Prostate gland (tissue), 2 donors: ENCODE measurements around the gene NBPF3. TPM values are rescaled to one million over a fixed set of nuclear protein-coding genes. Genes with fewer than 3 reads are reported as not detected.

ENCODE experiments used
- DNase-seq: peaks from one replicate; pipeline ENCODE4 v3.0.0-alpha.2; 2019; ENCODE audit warnings: low spot score
- H3K27ac ChIP-seq, 2 donors: fragments of 200-600 bp; sonication (generic); 2 replicates each; pipeline ENCODE4 v1.5.1; 2017 to 2019
- H3K27me3 ChIP-seq: fragments of 200-600 bp; sonication (generic); replicated peaks from 2 replicates; pipeline ENCODE4 v1.5.1; 2019; ENCODE audit not compliant: insufficient read depth
- H3K36me3 ChIP-seq, 2 donors: fragments of 200-600 bp; sonication (generic); 1 replicate in 1 of 2; 2 replicates in 1 of 2; pipeline versions ENCODE4 v1.5.1 to v1.8.1; 2017 to 2019
- H3K4me1 ChIP-seq: fragments of 200-600 bp; sonication (generic); replicated peaks from 2 replicates; pipeline ENCODE4 v1.5.1; 2019
- H3K4me3 ChIP-seq, 2 donors: fragments of 200-600 bp; sonication (generic); 2 replicates each; pipeline ENCODE4 v1.5.1; 2017 to 2019
- H3K9me3 ChIP-seq: fragments of 200-600 bp; sonication (generic); 2 replicates; pipeline ENCODE4 v1.5.1; 2017
- CTCF ChIP-seq, 4 experiments: fragments of 200-600 bp in 2 of 4; fragments of 450-650 bp in 2 of 4; sonication (generic) in 2 of 4; IDR thresholded peaks; 1 replicate in 3 of 4; 2 replicates in 1 of 4; pipeline ENCODE4 v1.5.1; 2016 to 2019; ENCODE audit warnings: antibody characterized with exemption in 4 of 4, mild to moderate bottlenecking in 2 of 4, moderate library complexity in 2 of 4
- POLR2A ChIP-seq: fragments of 450-650 bp; IDR thresholded peaks from one replicate; pipeline ENCODE4 v1.6.1; 2016; ENCODE audit warnings: antibody characterized with exemption, mild to moderate bottlenecking
- POLR2AphosphoS5 ChIP-seq: sonication (generic); formaldehyde crosslinking; IDR thresholded peaks from one replicate; pipeline ENCODE4 v1.6.1; 2017; ENCODE audit warnings: antibody characterized with exemption
- WGBS: methylation state at CpG from one replicate; pipeline ENCODE4 v1.1.5; 2018; 5-methylcytosine and 5-hydroxymethylcytosine counted together
- intact Hi-C: fragments of 100-400 bp; cut with DNase I; formaldehyde crosslinking; loops from one replicate; pipeline ENCODE4 v1.14.2; 2022
- total RNA-seq, 2 donors: library from RNA; depleted of rRNA; stranded (reverse); fragments of >200 nt; gene quantifications; one replicate each; pipeline ENCODE4 v1.1.0, GENCODE V29; 2016

Gene NBPF3
- total RNA-seq, 2 donors from 2014 or later, result 13.9 to 19.7 TPM

GRCh38 chr1:21511579-21512522, 71.9 kb downstream of the NBPF3 start:
- intact Hi-C loops, result loop anchor here (5.0 kb wide), 1 partner anchor 145 kb away; no protein-coding TSS in a partner anchor
- Histone ChIP-seq H3K4me3 (no peak overlapping the region), H3K36me3 (no peaks in the 10 kb centered on the region), H3K27ac (no peak overlapping the region), H3K9me3 (no peaks in the 10 kb centered on the region), H3K27me3 (no peaks in the 10 kb centered on the region), H3K4me1 (no peaks in the 10 kb centered on the region)
- WGBS, result 60% methylated on average over 11 of the region's 11 CpGs
- TF ChIP-seq POLR2AphosphoS5, result peak; percentile 73
- TF ChIP-seq POLR2A, result no peak
- DNase-seq, result peak; percentile 66

- H3K27ac ChIP-seq, result no peak overlapping the region
- intact Hi-C loops, result loop anchor here (5.0 kb wide), 1 partner anchor 143 kb away; no protein-coding TSS in a partner anchor
- no peak for DNase-seq
- H3K36me3 ChIP-seq, result no peaks in the 10 kb centered on the region
- H3K9me3 ChIP-seq, result no peaks in the 10 kb centered on the region
- no peak overlapping the region for H3K4me3 ChIP-seq
- H3K27me3 ChIP-seq, result no peaks in the 10 kb centered on the region
- no peak for TF ChIP-seq POLR2AphosphoS5
- no peak for TF ChIP-seq CTCF (IDR thresholded peaks at IDR 0.05)
- no peak for TF ChIP-seq POLR2A
- H3K4me1 ChIP-seq, result no peaks in the 10 kb centered on the region
- 94% methylated on average over 5 of the region's 5 CpGs for WGBS
Measured at GRCh38 chr1:21514245-21514644, 74.3 kb downstream of the NBPF3 start.

GRCh38 chr1:21517161-21517589, 77.2 kb downstream of the NBPF3 start:
- Histone ChIP-seq H3K4me1 (no peaks in the 10 kb centered on the region), H3K27me3 (no peaks in the 10 kb centered on the region), H3K36me3 (no peaks in the 10 kb centered on the region), H3K9me3 (no peaks in the 10 kb centered on the region), H3K4me3 (no peak overlapping the region), H3K27ac (no peak overlapping the region)
- intact Hi-C loops, result no loop called here
- 50% methylated on average over 3 of the region's 3 CpGs for WGBS
- DNase-seq, result peak; percentile 55
- TF ChIP-seq POLR2A (no peak), CTCF (IDR thresholded peaks at IDR 0.05) (no peak), POLR2AphosphoS5 (peak; percentile 87)

- Histone ChIP-seq H3K27ac (no peak overlapping the region), H3K4me1 (no peaks in the 10 kb centered on the region), H3K9me3 (no peaks in the 10 kb centered on the region), H3K27me3 (no peaks in the 10 kb centered on the region), H3K4me3 (no peak overlapping the region), H3K36me3 (no peaks in the 10 kb centered on the region)
- WGBS, result 78% methylated on average over 13 of the region's 13 CpGs
- intact Hi-C loops, result no loop called here
- DNase-seq, result no peak
- TF ChIP-seq POLR2A, result no peak
- no peak for TF ChIP-seq CTCF (IDR thresholded peaks at IDR 0.05)
- TF ChIP-seq POLR2AphosphoS5, result no peak
Measured at GRCh38 chr1:21517660-21518480, 77.9 kb downstream of the NBPF3 start.
